ENCODE data around the gene FGF4.

DNA sequence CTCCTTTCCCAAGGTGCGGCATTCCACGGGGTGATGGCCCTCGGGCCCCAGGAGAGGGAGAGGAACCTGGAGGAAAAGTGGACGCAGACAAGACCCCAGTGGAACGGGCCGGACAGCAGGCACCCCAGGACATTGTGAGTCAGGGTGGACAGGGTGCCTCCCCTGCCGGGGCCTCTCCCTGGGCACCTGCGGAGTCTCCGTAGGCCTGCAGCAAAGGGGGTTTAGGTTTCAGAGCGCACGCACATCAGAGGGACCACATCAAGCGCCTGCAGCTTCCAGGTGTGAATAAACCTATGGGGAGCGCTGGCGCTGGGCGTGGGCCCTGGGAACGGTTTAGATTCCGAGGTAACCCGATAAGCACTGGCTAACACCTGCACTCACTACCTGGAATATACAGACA lies 48.7 kb downstream of the FGF4 start:
- no peak for TF ChIP-seq POLR2A (IDR thresholded peaks at IDR 0.05)
- TF ChIP-seq, protein P1, sequence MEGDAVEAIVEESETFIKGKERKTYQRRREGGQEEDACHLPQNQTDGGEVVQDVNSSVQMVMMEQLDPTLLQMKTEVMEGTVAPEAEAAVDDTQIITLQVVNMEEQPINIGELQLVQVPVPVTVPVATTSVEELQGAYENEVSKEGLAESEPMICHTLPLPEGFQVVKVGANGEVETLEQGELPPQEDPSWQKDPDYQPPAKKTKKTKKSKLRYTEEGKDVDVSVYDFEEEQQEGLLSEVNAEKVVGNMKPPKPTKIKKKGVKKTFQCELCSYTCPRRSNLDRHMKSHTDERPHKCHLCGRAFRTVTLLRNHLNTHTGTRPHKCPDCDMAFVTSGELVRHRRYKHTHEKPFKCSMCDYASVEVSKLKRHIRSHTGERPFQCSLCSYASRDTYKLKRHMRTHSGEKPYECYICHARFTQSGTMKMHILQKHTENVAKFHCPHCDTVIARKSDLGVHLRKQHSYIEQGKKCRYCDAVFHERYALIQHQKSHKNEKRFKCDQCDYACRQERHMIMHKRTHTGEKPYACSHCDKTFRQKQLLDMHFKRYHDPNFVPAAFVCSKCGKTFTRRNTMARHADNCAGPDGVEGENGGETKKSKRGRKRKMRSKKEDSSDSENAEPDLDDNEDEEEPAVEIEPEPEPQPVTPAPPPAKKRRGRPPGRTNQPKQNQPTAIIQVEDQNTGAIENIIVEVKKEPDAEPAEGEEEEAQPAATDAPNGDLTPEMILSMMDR (IDR thresholded peaks at IDR 0.05), result no peak
